ENCODE data around the gene LIG4.
"Not testable (repeated sequence)": the region's sequence is repeated elsewhere in the genome, so short reads cannot be mapped to it uniquely, and the experiment has no call there.

The LIG4 gene

DNA sequence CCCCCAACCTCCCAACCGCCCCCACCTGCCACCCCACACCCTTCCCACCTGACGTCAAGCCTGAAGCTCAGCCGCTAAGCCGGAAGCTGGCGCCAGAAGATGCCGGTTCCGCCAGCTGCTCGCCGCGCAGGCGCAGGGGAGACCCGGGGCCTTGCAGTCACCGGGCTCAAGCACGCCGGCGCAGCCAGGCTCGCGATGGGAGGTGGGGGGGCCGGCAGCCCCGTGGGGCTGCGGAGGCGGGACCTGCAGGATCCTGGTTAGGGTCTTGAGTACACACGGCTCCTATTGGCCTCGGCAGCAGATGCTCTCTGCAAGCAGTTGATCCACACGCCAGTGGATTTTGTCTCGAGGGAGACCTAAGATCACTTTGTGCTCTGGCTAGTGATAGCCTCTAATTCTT, at the start of gene LIG4:
TSS of gene LIG4 (minus strand) at position 101 of the 400 bp plus-strand sequence. CDS start 4,268 bp downstream, outside the sequence.
- peak; percentile 97 for DNase-seq

DNA sequence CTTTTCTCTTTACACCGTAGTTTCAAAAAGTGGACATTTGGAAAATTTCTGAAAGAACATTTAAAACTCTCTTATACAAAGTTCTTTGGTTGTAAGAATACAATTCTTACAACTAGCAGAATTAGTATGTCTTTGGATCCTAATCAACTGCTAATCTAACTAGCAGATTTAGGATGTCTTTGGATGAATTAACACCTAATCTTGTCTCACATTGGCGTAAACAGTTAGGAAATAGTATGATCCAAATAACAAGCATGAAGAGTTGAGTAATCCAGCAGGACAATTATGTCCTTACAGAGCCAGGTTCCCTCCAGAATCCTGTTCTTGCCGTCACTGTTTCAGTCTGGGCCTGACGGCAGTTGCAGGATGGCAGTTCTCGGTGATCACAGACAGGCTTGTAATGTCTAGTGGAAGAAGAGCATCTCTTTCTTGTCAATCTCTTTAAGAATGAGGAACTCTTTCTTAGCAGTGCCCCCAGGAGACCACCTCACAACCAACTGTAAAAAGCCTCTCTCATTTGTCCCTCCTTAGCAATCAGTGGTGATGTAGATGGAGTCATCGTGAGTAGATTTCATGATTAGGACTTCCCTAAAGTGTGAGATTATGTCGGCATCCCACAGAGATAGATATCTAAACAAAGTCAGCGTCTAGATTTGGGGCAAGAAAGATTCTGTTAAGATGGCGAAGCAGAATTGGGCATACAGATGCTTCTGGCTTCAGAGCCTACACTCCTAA, 48.5 kb upstream of the LIG4 start:
- no peak for DNase-seq

DNA sequence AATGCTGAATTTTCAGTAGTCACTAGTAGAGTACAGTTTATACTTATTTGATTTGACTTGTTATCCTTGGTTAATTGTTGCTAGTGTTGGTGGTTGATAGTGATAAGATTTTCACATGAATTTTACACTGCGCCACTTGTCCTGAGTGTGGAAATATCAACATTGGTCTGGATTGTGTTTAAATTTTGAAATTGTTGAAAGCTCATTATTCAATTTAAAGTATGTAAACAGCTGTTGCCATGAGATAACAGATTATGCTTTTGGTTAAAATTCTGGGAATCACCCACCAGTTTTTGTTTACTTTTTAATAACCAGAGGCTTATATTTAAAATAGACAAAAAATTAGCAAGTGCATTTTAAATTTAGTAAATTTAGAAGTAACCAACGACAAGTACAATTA, 41.9 kb upstream of the LIG4 start:
- DNase-seq = no peak

DNA sequence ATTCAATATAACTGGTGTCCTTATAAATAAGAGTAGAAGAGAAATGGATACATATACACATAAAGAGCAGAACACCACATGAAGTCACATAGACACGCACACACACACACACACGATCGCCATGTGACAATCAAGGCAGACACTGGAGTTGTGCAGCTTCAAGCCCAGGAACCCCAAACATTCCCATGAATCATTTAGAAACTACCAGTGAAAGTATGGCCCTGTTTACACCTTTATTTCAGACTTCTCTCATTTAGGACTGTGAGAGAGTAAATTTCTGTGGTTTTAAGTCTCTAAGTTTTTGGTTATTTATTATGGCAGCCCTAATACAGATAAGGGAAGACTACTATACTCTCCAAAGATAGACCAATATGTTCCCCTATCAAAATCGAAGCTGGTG, 33.8 kb upstream of the LIG4 start:
- no peak for DNase-seq

DNA sequence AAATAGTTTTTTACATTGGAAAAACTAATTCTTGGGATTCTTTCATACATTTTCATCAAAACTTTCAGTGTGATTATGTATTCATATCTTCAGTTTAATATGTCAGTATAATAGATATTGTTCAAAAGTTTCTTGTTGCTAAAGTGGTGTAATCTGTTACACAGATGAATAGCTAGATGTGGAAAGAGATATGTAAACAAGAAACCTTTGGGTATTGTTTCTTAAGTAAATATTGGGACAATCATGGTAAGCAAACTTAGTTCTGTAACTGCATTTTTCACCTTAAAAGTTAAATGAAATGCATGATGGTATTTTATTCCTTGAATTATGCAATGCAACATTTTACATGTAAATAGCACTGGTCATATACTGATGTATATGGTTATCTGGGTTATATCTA, 15.0 kb upstream of the LIG4 start:
- DNase-seq = no peak

DNA sequence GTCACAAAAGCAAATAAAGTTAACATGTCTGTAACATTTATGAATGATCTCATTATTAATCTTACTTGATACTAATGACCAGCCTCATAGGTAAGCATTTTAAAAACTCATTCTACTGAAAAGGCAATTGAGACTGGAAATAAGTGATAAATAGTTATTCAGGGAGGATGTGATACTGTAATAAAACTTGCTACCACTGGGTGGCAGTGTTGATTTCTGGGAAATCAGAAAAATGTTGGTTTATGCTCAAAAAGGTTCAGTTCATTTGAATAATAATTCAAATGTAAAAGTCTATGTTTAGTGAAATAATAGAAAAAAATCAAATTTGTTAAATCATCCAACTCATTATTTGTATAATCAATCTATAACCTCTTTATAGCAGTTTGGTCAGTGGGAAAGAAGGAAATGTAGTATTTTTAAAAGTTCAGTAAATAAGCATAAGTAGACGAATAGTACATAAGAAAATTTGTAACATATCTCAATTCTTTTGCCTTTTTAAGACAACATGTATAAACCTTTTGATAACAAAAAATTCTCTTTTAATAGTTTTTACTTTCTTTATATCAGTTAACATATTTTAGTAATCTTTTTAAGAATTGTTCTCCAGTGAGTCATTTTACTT, 12.4 kb upstream of the LIG4 start:
- no peak for DNase-seq

DNA sequence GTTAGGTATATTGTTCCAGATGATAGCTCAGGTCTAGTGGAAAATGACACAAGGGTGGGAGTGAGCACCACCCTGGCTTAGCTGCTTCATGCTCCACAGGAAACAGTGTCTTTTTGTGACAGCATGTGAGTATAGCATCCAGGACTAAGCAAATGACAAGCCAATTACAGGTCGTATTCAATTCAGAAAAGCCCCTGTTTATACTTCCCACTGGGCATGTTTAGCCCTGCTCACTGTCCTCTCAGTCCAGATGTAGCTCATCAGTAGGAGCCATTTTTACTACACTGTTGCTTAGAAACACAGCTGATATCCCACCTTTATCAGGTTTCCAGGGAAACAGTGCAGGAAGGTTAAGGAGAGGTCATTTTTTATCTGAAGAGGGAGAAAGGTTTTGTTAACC, 10.8 kb upstream of the LIG4 start:
- no peak for DNase-seq

DNA sequence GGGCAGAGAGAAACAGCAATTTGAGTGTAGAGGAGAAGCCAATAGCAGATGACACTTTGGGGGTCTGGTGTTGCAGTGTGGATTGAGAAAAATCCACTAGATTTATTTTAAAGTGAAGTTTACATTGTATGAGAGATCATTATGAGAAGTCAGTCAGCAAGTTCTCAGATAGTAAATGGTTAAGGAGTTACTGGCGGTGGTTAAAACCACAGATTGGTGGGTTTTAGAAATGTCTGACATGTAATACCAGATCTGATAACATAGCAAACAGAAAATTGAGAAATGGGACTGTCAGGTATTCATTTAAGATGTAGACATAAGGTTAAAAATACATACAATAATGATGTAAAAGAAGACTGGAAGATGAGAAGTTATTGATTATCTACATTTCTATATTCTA, 10.1 kb upstream of the LIG4 start:
- no peak for DNase-seq

DNA sequence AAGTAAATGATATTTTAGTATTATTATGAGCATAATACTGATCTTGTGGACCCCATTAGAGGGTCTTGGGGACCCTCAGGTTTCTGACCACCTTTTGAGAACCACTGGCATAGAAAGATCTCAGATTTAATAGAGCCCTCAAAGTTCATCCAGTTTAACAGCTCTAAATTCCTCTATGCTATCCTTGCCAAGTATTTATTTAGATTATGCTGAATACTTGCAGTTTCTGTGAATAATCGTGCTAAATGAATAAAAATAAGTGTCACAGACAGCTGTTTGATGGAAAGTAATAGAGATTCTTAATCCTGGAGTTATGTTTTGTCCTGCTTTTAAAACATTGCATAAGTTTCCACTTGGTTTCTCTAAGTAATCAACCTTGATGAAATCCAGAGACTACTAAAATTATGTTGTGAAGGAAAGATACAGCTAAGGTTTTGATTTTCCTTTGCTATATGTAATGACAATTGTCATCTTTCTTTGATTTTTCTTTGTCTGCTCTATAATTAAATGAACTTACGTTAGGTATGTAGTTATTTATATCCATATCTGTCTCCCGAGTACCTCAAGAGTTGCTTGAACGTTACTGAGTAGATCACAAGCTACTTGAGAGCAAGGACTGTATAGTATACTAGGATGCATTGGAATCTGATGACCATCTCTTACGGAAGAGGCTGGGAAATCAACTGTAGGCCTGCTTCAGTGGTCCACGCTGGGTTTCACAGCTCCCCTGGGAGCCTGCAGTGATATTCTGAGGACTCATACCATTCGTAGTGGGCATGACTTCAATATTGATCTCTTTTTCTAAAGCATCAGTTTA, 8.6 kb upstream of the LIG4 start:
- no peak for DNase-seq

DNA sequence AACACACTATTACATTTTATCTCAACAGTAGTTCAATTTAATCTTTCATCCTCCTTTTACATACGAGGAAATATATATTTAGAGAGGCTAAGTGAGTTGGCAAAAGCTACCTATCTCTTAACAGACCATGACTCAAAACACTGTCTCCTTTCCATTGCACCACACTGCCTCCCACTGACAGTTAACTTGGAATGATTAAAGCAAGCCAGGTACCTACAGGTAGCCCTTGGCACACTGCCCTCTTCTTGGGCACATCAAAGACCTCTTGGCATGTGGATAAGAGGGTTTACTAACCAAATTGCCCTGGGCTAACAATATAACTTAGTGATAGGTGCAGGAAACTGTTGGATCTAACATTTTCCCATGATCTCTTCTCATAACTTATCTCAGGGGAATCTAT, 4.7 kb upstream of the LIG4 start:
- DNase-seq = peak; percentile 18

DNA sequence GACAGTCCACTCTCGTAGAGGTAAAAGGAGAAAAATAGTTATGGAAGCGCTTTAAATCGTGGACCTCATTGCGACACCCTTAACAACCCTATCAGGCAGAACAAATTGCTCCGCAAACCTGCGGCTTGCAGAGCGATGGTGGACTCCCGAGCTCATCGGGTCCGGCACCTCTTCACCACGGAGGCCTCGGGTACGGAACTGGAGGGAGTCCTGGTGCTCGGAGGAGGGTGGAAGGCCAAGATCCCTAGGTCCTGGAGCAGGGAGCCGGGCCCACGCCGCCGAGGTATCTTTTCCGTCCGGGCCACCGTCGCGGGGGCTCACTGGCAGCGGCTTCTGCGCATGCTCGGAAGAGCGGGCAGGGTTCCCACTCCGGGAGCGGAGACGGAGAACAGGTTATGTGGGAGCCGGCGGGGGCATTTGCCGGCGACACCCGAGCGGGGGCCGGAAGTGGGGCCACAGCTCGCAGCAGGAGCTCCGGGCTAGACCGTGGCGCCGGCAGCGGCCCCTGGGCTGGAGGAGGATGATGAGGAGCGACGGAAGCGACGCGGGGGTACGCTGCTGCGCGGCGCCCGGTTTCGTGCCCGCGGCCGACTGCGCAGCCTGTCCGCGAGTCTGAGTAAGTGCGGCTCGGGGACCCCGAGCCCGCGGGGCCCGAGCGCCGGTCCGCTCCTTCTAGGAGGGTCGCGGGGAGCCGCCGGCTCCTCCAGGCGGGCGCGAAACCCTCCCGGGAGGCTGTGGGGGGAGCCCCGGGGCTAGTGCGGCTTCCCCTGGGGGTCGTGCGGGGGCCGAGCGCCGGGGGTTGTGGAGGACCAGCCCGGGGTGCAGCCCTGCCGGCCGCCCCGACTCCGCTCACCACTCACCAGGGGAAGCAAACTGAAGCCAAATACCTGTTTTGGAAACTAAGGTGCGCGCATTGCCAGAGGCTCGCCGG, 3.0 kb upstream of the LIG4 start, which contains the start of gene ABHD13:
TSS of gene ABHD13 (plus strand) at position 349 of the 931 bp plus-strand sequence. CDS start 10,827 bp downstream, outside the sequence.
- DNase-seq = peak; percentile 93

DNA sequence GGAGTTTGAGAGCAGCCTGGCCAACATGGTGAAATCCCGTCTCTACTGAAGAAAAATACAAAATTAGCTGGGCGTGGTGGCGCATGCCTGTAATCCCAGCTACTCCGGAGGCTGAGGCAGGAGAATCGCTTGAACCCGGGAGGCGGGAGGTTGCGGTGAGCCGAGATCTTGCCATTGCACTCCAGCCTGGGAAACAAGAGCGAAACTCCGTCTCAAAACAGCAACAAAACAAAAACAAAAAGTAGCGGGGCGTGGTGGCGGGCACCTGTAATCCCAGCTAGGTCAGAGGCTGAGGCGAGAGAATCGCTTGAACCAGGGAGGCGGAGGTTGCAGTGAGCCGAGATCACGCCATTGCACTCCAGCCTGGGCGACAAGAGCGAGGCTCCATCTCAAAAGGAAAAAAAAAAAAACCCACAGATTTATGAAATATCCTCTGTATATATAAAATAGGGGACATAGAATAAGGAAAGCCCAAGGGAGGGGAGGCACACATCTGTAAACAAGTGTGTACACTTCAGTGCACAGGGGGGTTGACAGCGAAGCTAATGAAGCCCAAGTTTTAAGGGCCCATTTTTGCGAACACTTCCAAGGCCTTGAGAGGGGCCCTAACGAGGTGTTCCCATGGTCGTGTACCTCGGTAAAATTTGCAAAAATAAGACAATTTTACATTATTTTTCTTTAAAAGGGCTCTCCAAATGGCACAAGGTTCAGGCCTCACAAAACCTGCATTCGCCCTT, 2.1 kb upstream of the LIG4 start:
- DNase-seq = not testable (repeated sequence)

DNA sequence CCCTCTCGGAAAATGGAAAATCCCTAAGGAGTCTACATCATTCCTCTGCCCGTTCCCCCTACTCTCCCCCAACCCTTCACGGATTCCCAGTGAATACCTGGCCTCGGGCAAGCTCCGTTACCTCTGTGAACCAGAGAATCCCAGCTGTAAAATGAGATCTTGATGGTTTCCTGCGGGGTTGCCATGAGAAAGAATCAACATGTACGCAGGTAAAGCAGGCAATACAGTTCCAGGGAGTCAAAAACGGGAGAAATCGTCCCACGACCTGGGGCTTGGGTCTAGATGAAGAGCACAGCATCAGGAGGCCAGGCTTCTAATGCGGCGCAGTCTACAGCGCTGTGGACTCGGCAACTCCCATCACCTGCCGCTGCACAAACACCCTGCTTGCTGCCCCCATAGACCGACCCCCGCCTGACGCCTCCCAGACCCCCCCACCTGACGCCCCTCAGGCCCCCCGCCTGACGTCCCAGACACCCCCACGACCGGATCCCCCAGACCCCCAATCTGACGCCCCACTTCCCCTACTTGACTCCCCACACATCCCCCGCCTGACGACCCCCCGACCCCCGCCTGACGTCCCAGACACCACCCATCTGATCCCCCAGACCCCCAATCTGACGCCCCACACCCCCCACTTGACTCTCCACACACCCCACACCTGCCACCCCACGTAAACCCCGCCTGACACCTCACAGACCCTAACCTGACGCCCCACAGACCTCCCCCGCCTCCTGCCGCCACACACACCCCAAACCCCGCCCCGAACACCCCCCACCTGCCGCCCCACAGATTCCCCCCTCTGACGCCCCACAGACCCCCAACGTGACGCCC, 680 bp downstream of the LIG4 start:
- no peak for DNase-seq

DNA sequence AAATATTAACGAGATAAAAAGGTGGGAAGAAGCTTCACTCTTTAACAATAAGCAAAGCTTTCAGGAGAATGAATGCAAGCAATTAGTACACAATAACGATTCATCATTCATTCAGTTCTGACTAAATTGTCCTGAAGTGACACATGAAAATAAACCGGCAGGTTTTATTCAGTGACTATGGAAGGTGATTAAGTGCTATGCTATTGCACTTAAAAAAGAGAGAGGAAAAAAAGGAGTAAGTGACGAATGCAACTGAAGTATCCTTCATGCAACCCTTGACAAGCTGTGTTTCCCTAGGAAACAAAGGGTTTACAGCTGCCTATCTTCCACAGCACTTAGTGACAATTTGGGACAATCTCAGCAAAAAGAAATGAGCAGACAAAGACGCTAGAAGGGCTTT, 1.4 kb downstream of the LIG4 start:
- no peak for DNase-seq

DNA sequence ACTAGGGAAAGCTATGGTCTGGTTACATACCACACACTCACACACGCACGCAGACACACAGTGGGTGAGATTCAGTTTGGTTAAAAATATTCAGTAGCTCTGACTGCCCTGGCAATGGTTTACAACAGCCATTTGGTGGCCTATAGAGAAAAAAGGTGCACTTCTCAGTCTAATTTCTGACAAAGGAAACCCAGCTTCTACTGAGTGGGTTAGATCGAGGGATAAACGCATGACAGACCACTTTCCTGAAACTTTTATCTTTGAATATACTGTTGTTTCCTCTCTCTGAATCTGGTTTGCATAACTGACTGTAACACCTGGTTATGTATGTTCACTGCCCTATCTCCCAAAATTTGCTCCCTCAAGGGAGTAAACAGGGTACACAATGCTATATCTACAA, 2.5 kb downstream of the LIG4 start:
- no peak for DNase-seq

DNA sequence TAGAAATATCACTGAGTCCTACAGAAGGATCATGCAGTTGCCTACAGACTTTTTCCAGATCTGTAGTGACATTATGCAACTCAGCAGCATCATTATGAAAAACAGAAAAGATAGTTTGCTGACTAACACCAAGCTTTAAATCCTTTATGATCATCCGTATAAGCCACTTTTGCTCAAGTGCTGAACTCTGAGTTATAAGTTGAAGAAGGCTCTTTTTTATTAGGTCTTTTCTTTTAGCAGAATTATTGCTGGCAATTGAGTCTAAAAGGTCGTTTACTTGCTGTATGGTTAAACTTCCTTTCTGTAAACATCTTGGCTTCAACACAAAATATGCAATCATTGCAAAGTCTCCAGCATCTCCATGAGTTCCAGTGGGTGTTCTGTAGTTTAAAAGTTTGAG, 4.8 kb downstream of the LIG4 start:
- no peak for DNase-seq

DNA sequence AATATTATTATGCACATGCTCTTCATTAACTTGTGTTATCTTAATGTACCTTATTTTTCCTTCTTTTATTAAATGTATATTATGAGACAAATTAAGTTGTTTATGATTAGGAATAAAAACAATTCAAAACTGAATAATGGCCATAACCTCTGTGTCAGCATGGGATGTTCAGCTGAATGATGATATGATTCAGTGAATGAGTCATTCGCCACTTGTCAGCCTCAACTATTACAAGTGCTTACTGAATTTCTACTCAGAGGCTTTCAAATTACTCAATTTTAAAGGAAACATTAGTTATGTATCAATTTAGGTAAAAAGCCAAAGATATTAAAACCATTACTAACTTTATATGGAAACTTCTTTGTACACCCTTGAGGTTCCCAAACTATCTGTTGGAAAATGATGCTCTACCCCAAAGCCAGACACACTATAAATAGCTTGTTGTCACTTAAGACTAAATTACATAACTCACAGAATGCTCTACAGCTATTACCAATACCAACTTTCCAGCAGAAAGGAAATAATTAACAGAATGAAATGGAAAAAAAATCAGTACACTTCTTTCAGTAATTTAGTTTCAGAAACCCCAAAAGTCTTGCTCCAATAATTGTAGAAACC, 14.4 kb downstream of the LIG4 start:
- DNase-seq = no peak

DNA sequence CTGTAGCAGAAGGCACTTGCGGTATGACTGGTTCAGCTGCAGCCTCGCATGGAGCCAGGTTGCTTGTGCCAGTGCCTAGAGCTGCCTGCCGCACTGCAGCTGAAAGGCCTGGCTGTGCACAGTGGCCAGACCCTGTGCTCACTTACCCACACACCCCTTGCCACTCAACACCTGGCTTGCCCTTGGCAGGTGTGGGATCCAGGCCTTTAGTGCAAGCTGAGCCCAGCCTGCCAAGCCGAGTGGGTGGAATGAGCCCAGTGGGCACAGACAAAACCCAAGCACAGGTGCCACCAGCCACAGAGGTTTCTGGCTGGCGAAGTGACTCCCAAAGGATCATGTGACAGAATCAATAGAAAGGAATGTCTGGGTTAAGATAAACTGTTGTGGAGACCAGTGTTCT, 19.5 kb downstream of the LIG4 start:
- no peak for DNase-seq

DNA sequence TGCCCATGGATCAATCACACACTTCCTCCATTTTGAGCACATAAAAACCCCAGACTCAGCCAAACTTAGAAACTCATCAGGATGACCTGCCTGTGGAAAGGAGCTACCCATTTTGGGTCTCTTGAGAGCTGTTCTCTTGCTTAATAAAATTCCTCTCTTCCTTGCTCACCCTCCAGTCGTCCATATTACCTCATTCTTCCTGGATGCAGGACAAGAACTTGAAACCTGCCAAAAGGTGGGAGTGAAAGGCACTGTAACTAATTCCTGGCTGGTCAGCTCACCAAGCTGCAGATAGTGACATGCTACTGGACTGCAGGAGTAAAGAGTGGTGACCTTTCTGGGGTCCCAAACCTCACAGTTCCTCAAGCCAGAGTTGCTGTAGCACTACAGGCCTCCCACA, 20.2 kb downstream of the LIG4 start:
- DNase-seq = no peak

DNA sequence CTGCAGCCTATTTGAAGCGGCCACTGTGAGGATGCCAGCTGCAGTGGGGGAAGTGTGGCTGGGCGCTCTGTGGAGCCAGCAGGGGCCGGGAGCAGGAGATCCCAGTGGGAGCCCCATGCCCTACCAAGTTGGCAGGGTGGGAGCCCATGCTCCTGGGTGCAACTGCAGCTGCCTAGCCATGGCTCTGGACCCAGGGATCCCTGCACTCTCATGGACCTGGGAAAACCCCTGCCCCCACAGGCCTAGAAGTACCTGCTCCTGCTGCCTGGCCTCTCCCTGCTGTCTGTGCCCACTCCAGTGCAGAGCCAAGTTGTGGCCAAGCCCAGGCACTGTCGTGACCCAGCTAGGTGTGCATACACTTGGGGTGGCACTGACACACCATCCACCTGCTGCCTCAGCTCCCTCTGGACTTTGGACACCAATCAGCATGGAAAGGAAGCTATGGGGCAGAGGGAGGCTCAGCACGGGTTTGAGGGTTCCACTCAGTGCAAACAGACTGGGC, 20.9 kb downstream of the LIG4 start:
- peak; percentile 15 for DNase-seq
